H1 (cell line): ENCODE measurements around the gene MARK4. TPM values are rescaled to one million over a fixed set of nuclear protein-coding genes. Genes with fewer than 3 reads are reported as not detected.

Experiments used
- CTCF ChIA-PET: fragments of 300-600 bp; sonication (Branson Sonifier 250); formaldehyde crosslinking; loops from one replicate; lab custom pipeline; 2021; ENCODE audit not compliant: partially characterized antibody; lab: Charles Lee
- POLR2A ChIA-PET: fragments of 300-600 bp; sonication (Branson Sonifier 250); formaldehyde crosslinking; loops from one replicate; lab custom pipeline; 2021; ENCODE audit warnings: inconsistent platforms; ENCODE audit not compliant: partially characterized antibody; lab: Charles Lee
- DNase-seq, 2 experiments: peaks; one replicate each; pipeline versions ENCODE4 v3.0.0 to v3.0.0-alpha.2; 2010 to 2022; ENCODE audit warnings: low spot score in 2 of 2, low read depth in 1 of 2, mixed read lengths in 1 of 2
- FAIRE-seq: peaks from 2 replicates; lab custom pipeline; 2011; peaks lifted over from hg19 to GRCh38; lab: Jason Lieb, UNC
- H2AFZ ChIP-seq: 2 replicates; pipeline ENCODE4 v1.8.1; 2012; ENCODE audit warnings: low read length, inconsistent platforms
- H2AK5ac ChIP-seq: 2 replicates; pipeline ENCODE4 v1.6.1; 2013; ENCODE audit warnings: low read depth, low read length
- H2BK120ac ChIP-seq: replicated peaks from 2 replicates; pipeline ENCODE3; 2013; ENCODE audit warnings: low read depth, low read length, inconsistent platforms
- H2BK12ac ChIP-seq: 2 replicates; pipeline ENCODE4 v1.6.1; 2013; ENCODE audit warnings: low read depth, low read length
- H2BK15ac ChIP-seq: 2 replicates; pipeline ENCODE4 v1.6.1; 2013; ENCODE audit warnings: low read length
- H2BK20ac ChIP-seq: 2 replicates; pipeline ENCODE4 v1.6.1; 2013; ENCODE audit warnings: low read length
- H2BK5ac ChIP-seq: 2 replicates; pipeline ENCODE4 v1.6.1; 2013; ENCODE audit warnings: low read depth, low read length
- H3K14ac ChIP-seq: 2 replicates; pipeline ENCODE4 v1.6.1; 2013; ENCODE audit warnings: inconsistent platforms; ENCODE audit not compliant: insufficient read length
- H3K18ac ChIP-seq: 2 replicates; pipeline ENCODE4 v1.6.1; 2013; ENCODE audit warnings: low read length; ENCODE audit errors: extremely low read depth
- H3K23ac ChIP-seq: 2 replicates; pipeline ENCODE4 v1.6.1; 2013; ENCODE audit warnings: inconsistent platforms; ENCODE audit not compliant: insufficient read length
- H3K23me2 ChIP-seq: 2 replicates; pipeline ENCODE4 v1.6.1; 2013; ENCODE audit warnings: low read depth, low read length
- H3K27ac ChIP-seq: 2 replicates; pipeline ENCODE4 v1.6.1; 2011; ENCODE audit warnings: low read depth, low read length, inconsistent platforms
- H3K27me3 ChIP-seq, 4 experiments: replicated peaks in 1 of 4; 1 replicate in 1 of 4; 2 replicates in 3 of 4; pipeline versions ENCODE4 v1.6.1 to v1.8.1; 2011 to 2013; ENCODE audit warnings: low read length in 3 of 4, mild to moderate bottlenecking in 3 of 4, inconsistent platforms in 2 of 4, mixed read lengths in 2 of 4, moderate library complexity in 1 of 4; ENCODE audit not compliant: control insufficient read depth in 3 of 4, insufficient read depth in 3 of 4; ENCODE audit errors: extremely low read depth in 1 of 4
- H3K36me3 ChIP-seq, 4 experiments: 2 replicates each; pipeline versions ENCODE4 v1.6.1 to v1.8.1; 2011 to 2013; ENCODE audit warnings: mild to moderate bottlenecking in 4 of 4, low read length in 3 of 4, moderate library complexity in 2 of 4, control low read depth in 1 of 4, inconsistent platforms in 1 of 4; ENCODE audit not compliant: insufficient read depth in 4 of 4, control insufficient read depth in 2 of 4
- H3K4ac ChIP-seq: replicated peaks from 2 replicates; pipeline ENCODE3; 2013; ENCODE audit warnings: low read length, low read depth, mixed read lengths, inconsistent platforms; ENCODE audit not compliant: insufficient read length
- H3K4me1 ChIP-seq, 4 experiments: replicated peaks in 1 of 4; 1 replicate in 1 of 4; 2 replicates in 3 of 4; pipeline versions ENCODE4 v1.6.1 to v1.8.1; 2011 to 2013; ENCODE audit warnings: low read length in 3 of 4, inconsistent platforms in 2 of 4, mixed read lengths in 1 of 4; ENCODE audit not compliant: insufficient read depth in 4 of 4, control insufficient read depth in 3 of 4
- H3K4me2 ChIP-seq, 2 experiments: 2 replicates each; pipeline versions ENCODE4 v1.6.1 to v1.8.1; 2011 to 2013; ENCODE audit warnings: low read depth in 2 of 2, low read length in 2 of 2, control low read depth in 1 of 2, inconsistent platforms in 1 of 2, mild to moderate bottlenecking in 1 of 2; ENCODE audit not compliant: insufficient read depth in 1 of 2
- H3K4me3 ChIP-seq, 4 experiments: fragments of 200-600, 300-600 bp in 1 of 4; sonication (generic), shearing (Covaris generic), sonication (Bioruptor Twin) in 1 of 4; 2 replicates each; pipeline versions ENCODE4 v1.5.1 to v1.8.1; 2011 to 2016; ENCODE audit warnings: low read length in 4 of 4, low read depth in 3 of 4, control low read depth in 2 of 4, inconsistent platforms in 2 of 4, mild to moderate bottlenecking in 2 of 4, mixed read lengths in 1 of 4, moderate library complexity in 1 of 4; ENCODE audit not compliant: insufficient read depth in 2 of 4; ENCODE audit errors: extremely low read depth in 1 of 4
- H3K56ac ChIP-seq: replicated peaks from 2 replicates; pipeline ENCODE3; 2013; ENCODE audit warnings: low read depth, mild to moderate bottlenecking, mixed read lengths, low read length, inconsistent platforms; ENCODE audit not compliant: insufficient read length
- H3K79me1 ChIP-seq: 2 replicates; pipeline ENCODE4 v1.6.1; 2013; ENCODE audit warnings: low read depth, low read length, control low read depth
- H3K79me2 ChIP-seq, 2 experiments: 2 replicates each; pipeline versions ENCODE4 v1.6.1 to v1.8.1; 2012 to 2013; ENCODE audit warnings: low read length in 2 of 2, mild to moderate bottlenecking in 2 of 2, inconsistent platforms in 1 of 2; ENCODE audit not compliant: insufficient read depth in 2 of 2, control insufficient read depth in 1 of 2
- H3K9ac ChIP-seq, 4 experiments: replicated peaks in 1 of 4; 1 replicate in 1 of 4; 2 replicates in 3 of 4; pipeline versions ENCODE4 v1.6.1 to v1.8.1; 2011 to 2013; ENCODE audit warnings: low read depth in 3 of 4, low read length in 3 of 4, control low read depth in 2 of 4, mild to moderate bottlenecking in 2 of 4, moderate library complexity in 2 of 4, inconsistent platforms in 1 of 4; ENCODE audit errors: extremely low read depth in 1 of 4
- H3K9me3 ChIP-seq, 2 experiments: 2 replicates each; pipeline versions ENCODE4 v1.6.1 to v1.8.1; 2012 to 2013; ENCODE audit warnings: mild to moderate bottlenecking in 2 of 2, moderate library complexity in 2 of 2, control low read depth in 1 of 2, inconsistent platforms in 1 of 2, low read depth in 1 of 2, low read length in 1 of 2, mixed read lengths in 1 of 2; ENCODE audit not compliant: insufficient read depth in 2 of 2
- H4K20me1 ChIP-seq, 2 experiments: replicated peaks in 1 of 2; 2 replicates each; pipeline versions ENCODE3 to v1.8.1; 2011 to 2013; ENCODE audit warnings: inconsistent platforms in 2 of 2, low read length in 2 of 2, mild to moderate bottlenecking in 1 of 2; ENCODE audit not compliant: insufficient read depth in 2 of 2, control insufficient read depth in 1 of 2
- H4K5ac ChIP-seq: 2 replicates; pipeline ENCODE4 v1.6.1; 2013; ENCODE audit warnings: low read length, low read depth, mixed read lengths, inconsistent platforms; ENCODE audit not compliant: insufficient read length
- H4K8ac ChIP-seq: 2 replicates; pipeline ENCODE4 v1.8.0; 2013; ENCODE audit warnings: mild to moderate bottlenecking, moderate library complexity, low read length, inconsistent platforms; ENCODE audit not compliant: insufficient read depth; ENCODE audit errors: extremely low read depth
- H4K91ac ChIP-seq: replicated peaks from 2 replicates; pipeline ENCODE3; 2013; ENCODE audit warnings: low read length, mixed read lengths, inconsistent platforms; ENCODE audit not compliant: insufficient read length
- WGBS, 2 experiments: shearing (Covaris generic) in 1 of 2; methylation state at CpG; one replicate each; pipeline versions ENCODE4 v1.1.6 to v1.1.7; 2013 to 2015; ENCODE audit warnings: low lambda C conversion rate in 2 of 2, mixed read lengths in 2 of 2, inconsistent platforms in 1 of 2, low coverage in 1 of 2, missing lambda C conversion rate in 1 of 2; ENCODE audit not compliant: insufficient replicate concordance in 2 of 2, insufficient coverage in 1 of 2, insufficient read length in 1 of 2; ENCODE audit errors: extremely low coverage in 1 of 2, missing lambda C conversion rate in 1 of 2; 5-methylcytosine and 5-hydroxymethylcytosine counted together
- polyA plus RNA-seq, 7 experiments: library from polyadenylated mRNA; depleted of rRNA in 3 of 7; stranded (reverse) in 5 of 7; unstranded in 2 of 7; fragments of >200 nt in 5 of 7; fragments of 200-250 nt in 2 of 7; gene quantifications; 1 replicate in 5 of 7; 2 replicates in 1 of 7; 4 replicates in 1 of 7; pipeline versions ENCODE4 v1.2.1 to v1.2.3, GENCODE V29; 2011 to 2013; ENCODE audit warnings: missing spikeins in 2 of 7, mixed read lengths in 2 of 7
- total RNA-seq: library from RNA; stranded (reverse); fragmentation: NEBNext Ultra II Directional; extraction: Animal tissue kit (Norgen Biotek cat#: 25700); gene quantifications from 2 replicates; pipeline ENCODE4 v1.2.1, GENCODE V29; 2021

The MARK4 gene
- total and polyA plus RNA-seq, 2 of the 8 experiments (the other 6 are each of a cell fraction or from before 2014, with no cell fraction given): 12.3 to 49.8 TPM

GRCh38 chr19:45291834-45292233, 40.8 kb downstream of the MARK4 start:
- ChIA-PET POLR2A (interaction anchor here (2.0 kb wide), 1 partner anchor 13 kb away, joined by 5 read pairs; no protein-coding TSS in a partner anchor), CTCF (interaction anchor here (0.6 to 2.4 kb wide), 6 partner anchors 9 to 572 kb away, joined by 3 to 7 read pairs (median 4); no protein-coding TSS in a partner anchor)
- WGBS, 2 experiments: 94% methylated on average over 1 of the region's 1 CpG; no CpG with 5 or more reads in 1 of the 2 experiments

More at GRCh38 chr19:45291834-45292233, 40.8 kb downstream of the MARK4 start:
- H4K20me1 ChIP-seq: peaks cover 0 to 6% of the 10 kb centered on the region in 2 experiments
- H4K5ac ChIP-seq: no peak overlapping the region
- peaks cover 0 to 4% (median 1%) of the 10 kb centered on the region in 4 experiments; a peak in 3 of 8 replicates for H3K36me3 ChIP-seq
- H2BK15ac ChIP-seq: no peak overlapping the region
- no peak overlapping the region for H3K27ac ChIP-seq
- no peaks in the 10 kb centered on the region; a peak in 1 of 7 replicates for H3K27me3 ChIP-seq
- no peak overlapping the region for H2BK120ac ChIP-seq
- no peak overlapping the region for H3K4ac ChIP-seq
- H2BK5ac ChIP-seq: no peak overlapping the region
- H3K4me3 ChIP-seq: no peak overlapping the region
- H3K9me3 ChIP-seq: no peaks in the 10 kb centered on the region
- H3K79me1 ChIP-seq: no peaks in the 10 kb centered on the region
- no peak overlapping the region for H2BK20ac ChIP-seq
- no peak overlapping the region for H3K9ac ChIP-seq
- no peak overlapping the region for H3K56ac ChIP-seq
- H3K18ac ChIP-seq: no peak overlapping the region
- no peak for DNase-seq
- FAIRE-seq: no peak
- H3K14ac ChIP-seq: no peak overlapping the region
- no peak overlapping the region for H2BK12ac ChIP-seq
- H3K79me2 ChIP-seq: no peaks in the 10 kb centered on the region
- no peak overlapping the region for H3K23ac ChIP-seq
- H4K8ac ChIP-seq: no peak overlapping the region
- H4K91ac ChIP-seq: no peak overlapping the region
- H3K4me1 ChIP-seq: no peaks in the 10 kb centered on the region
- H3K23me2 ChIP-seq: no peaks in the 10 kb centered on the region
- H3K4me2 ChIP-seq: no peak overlapping the region
- no peak overlapping the region for H2AK5ac ChIP-seq
- no peak overlapping the region for H2AFZ ChIP-seq
